Large intestine (tissue), 3 donors: ENCODE data around the gene TMEM131. TPM values are rescaled to one million over a fixed set of nuclear protein-coding genes. Genes with fewer than 3 reads are reported as not detected.

ENCODE experiments used
- DNase-seq, 2 donors: peaks; one replicate each; pipeline versions ENCODE4 v3.0.0 to v3.0.0-alpha.2; 2013
- H3K27ac ChIP-seq: one replicate; pipeline ENCODE4 v1.5.1; 2013; ENCODE audit warnings: low read length
- H3K27me3 ChIP-seq: 2 replicates; pipeline ENCODE4 v1.6.1; 2013; ENCODE audit warnings: low read length; ENCODE audit not compliant: control insufficient read depth, insufficient read depth
- H3K36me3 ChIP-seq: 2 replicates; pipeline ENCODE4 v1.6.1; 2013; ENCODE audit warnings: low read length; ENCODE audit not compliant: control insufficient read depth, insufficient read depth
- H3K4me1 ChIP-seq: one replicate; pipeline ENCODE4 v1.6.1; 2013; ENCODE audit warnings: low read length; ENCODE audit not compliant: control insufficient read depth, insufficient read depth
- H3K4me3 ChIP-seq: one replicate; pipeline ENCODE4 v1.5.1; 2013; ENCODE audit warnings: low read length
- H3K9me3 ChIP-seq: one replicate; pipeline ENCODE4 v1.6.1; 2013; ENCODE audit warnings: mild to moderate bottlenecking, low read depth, low read length, moderate library complexity; ENCODE audit not compliant: control insufficient read depth
- WGBS: methylation state at CpG from one replicate; pipeline ENCODE4 v1.1.5; 2013; ENCODE audit warnings: low lambda C conversion rate; ENCODE audit not compliant: insufficient coverage; 5-methylcytosine and 5-hydroxymethylcytosine counted together
- polyA plus RNA-seq: library from polyadenylated mRNA; unstranded; fragments of 120-200 nt; gene quantifications from one replicate; pipeline ENCODE4 v1.2.1, GENCODE V29; 2013

TMEM131 gene
- polyA plus RNA-seq, 1 donor = 41.2 TPM

GRCh38 chr2:97766567-97766966 lies 229.2 kb downstream of the TMEM131 start:
- Histone ChIP-seq H3K4me1 (no peaks in the 10 kb centered on the region), H3K27ac (no peak overlapping the region), H3K4me3 (no peak overlapping the region), H3K9me3 (no peaks in the 10 kb centered on the region), H3K27me3 (no peaks in the 10 kb centered on the region), H3K36me3 (peaks cover 62% of the 10 kb centered on the region)
- WGBS = no CpG with 5 or more reads among the region's 5 CpGs
- no peak for DNase-seq

- 100% methylated on average over 3 of the region's 4 CpGs for WGBS
Observed at GRCh38 chr2:97765933-97766332, 229.8 kb downstream of the TMEM131 start.

GRCh38 chr2:97764559-97765263 lies 231.0 kb downstream of the TMEM131 start:
- H3K27me3 ChIP-seq = no peaks in the 10 kb centered on the region
- WGBS = 81% methylated on average over 5 of the region's 11 CpGs
- peaks cover 76% of the 10 kb centered on the region for H3K36me3 ChIP-seq
- H3K27ac ChIP-seq = no peak overlapping the region
- no peaks in the 10 kb centered on the region for H3K9me3 ChIP-seq
- no peaks in the 10 kb centered on the region for H3K4me1 ChIP-seq
- DNase-seq = no peak
- H3K4me3 ChIP-seq = no peak overlapping the region

More at GRCh38 chr2:97765933-97766332, 229.8 kb downstream of the TMEM131 start:
- H3K4me3 ChIP-seq = no peak overlapping the region
- no peaks in the 10 kb centered on the region for H3K27me3 ChIP-seq
- H3K27ac ChIP-seq = no peak overlapping the region
- H3K9me3 ChIP-seq = no peaks in the 10 kb centered on the region
- peaks cover 64% of the 10 kb centered on the region for H3K36me3 ChIP-seq
- DNase-seq = no peak
- H3K4me1 ChIP-seq = no peaks in the 10 kb centered on the region

- no peaks in the 10 kb centered on the region for H3K4me1 ChIP-seq
- no peak overlapping the region for H3K27ac ChIP-seq
- WGBS = 90% methylated on average over 8 of the region's 20 CpGs
- no peaks in the 10 kb centered on the region for H3K27me3 ChIP-seq
- H3K4me3 ChIP-seq = no peak overlapping the region
- no peak for DNase-seq
- H3K36me3 ChIP-seq = peaks cover 90% of the 10 kb centered on the region
- H3K9me3 ChIP-seq = no peaks in the 10 kb centered on the region
Observed at GRCh38 chr2:97763176-97763845, 232.4 kb downstream of the TMEM131 start.

- Histone ChIP-seq H3K9me3 (no peaks in the 10 kb centered on the region), H3K36me3 (peaks cover 92% of the 10 kb centered on the region), H3K4me1 (no peaks in the 10 kb centered on the region), H3K27me3 (no peaks in the 10 kb centered on the region), H3K27ac (no peak overlapping the region), H3K4me3 (no peak overlapping the region)
- no CpG with 5 or more reads among the region's 23 CpGs for WGBS
- no peak for DNase-seq
Observed at GRCh38 chr2:97761192-97761591, 234.6 kb downstream of the TMEM131 start.

GRCh38 chr2:97760480-97761049 lies 235.2 kb downstream of the TMEM131 start:
- Histone ChIP-seq H3K9me3 (no peaks in the 10 kb centered on the region), H3K27ac (no peak overlapping the region), H3K4me1 (no peaks in the 10 kb centered on the region), H3K4me3 (no peak overlapping the region), H3K27me3 (no peaks in the 10 kb centered on the region), H3K36me3 (peaks cover 91% of the 10 kb centered on the region)
- no peak for DNase-seq
- WGBS = no CpG with 5 or more reads among the region's 17 CpGs

GRCh38 chr2:97759727-97760407 lies 235.9 kb downstream of the TMEM131 start:
- WGBS = no CpG with 5 or more reads among the region's 9 CpGs
- H3K27ac ChIP-seq = no peak overlapping the region
- no peak overlapping the region for H3K4me3 ChIP-seq
- H3K4me1 ChIP-seq = no peaks in the 10 kb centered on the region
- H3K9me3 ChIP-seq = no peaks in the 10 kb centered on the region
- no peaks in the 10 kb centered on the region for H3K27me3 ChIP-seq
- DNase-seq = no peak
- peaks cover 92% of the 10 kb centered on the region for H3K36me3 ChIP-seq

- DNase-seq = no peak
- Histone ChIP-seq H3K27ac (no peak overlapping the region), H3K4me3 (no peak overlapping the region), H3K27me3 (no peaks in the 10 kb centered on the region), H3K36me3 (peaks cover 81% of the 10 kb centered on the region), H3K4me1 (no peaks in the 10 kb centered on the region), H3K9me3 (no peaks in the 10 kb centered on the region)
- no CpG with 5 or more reads among the region's 1 CpG for WGBS
Observed at GRCh38 chr2:97758131-97758705, 237.5 kb downstream of the TMEM131 start.

GRCh38 chr2:97757062-97757461 lies 238.7 kb downstream of the TMEM131 start:
- DNase-seq = no peak
- Histone ChIP-seq H3K36me3 (peaks cover 74% of the 10 kb centered on the region), H3K27me3 (no peaks in the 10 kb centered on the region), H3K9me3 (no peaks in the 10 kb centered on the region), H3K4me1 (no peaks in the 10 kb centered on the region), H3K27ac (no peak overlapping the region), H3K4me3 (no peak overlapping the region)
- no CpG with 5 or more reads among the region's 18 CpGs for WGBS

- Histone ChIP-seq H3K9me3 (no peaks in the 10 kb centered on the region), H3K4me3 (no peak overlapping the region), H3K4me1 (no peaks in the 10 kb centered on the region), H3K27me3 (no peaks in the 10 kb centered on the region), H3K27ac (no peak overlapping the region), H3K36me3 (peaks cover 64% of the 10 kb centered on the region)
- no peak for DNase-seq
- WGBS = no CpG with 5 or more reads among the region's 2 CpGs
Observed at GRCh38 chr2:97755491-97755890, 240.3 kb downstream of the TMEM131 start.
